Mucosa of descending colon (tissue), 3 donors: ENCODE measurements around the gene SPEM1. TPM values are rescaled to one million over a fixed set of nuclear protein-coding genes. Genes with fewer than 3 reads are reported as not detected.

Source experiments
- ATAC-seq: fragments of 200-7000 bp; cut with Tn5 transposase; one replicate; pipeline ENCODE4 v1.9.1; 2020; ENCODE audit warnings: mild to moderate bottlenecking, moderate library complexity
- DNase-seq, 3 donors: peaks; one replicate each; pipeline ENCODE4 v3.0.0-alpha.2; 2020
- H3K36me3 ChIP-seq: fragments of 200-600 bp; one replicate; pipeline ENCODE4 v1.8.0; 2021; ENCODE audit warnings: low read depth, mild to moderate bottlenecking
- H3K4me1 ChIP-seq: fragments of 200-600 bp; one replicate; pipeline ENCODE4 v1.8.0; 2021; ENCODE audit warnings: low read depth, mild to moderate bottlenecking
- H3K4me3 ChIP-seq: fragments of 200-600 bp; one replicate; pipeline ENCODE4 v1.8.0; 2021; ENCODE audit warnings: mild to moderate bottlenecking
- H3K9me3 ChIP-seq: fragments of 200-600 bp; one replicate; pipeline ENCODE4 v1.8.0; 2021; ENCODE audit warnings: mild to moderate bottlenecking
- intact Hi-C, 2 donors: fragments of 100-400 bp; cut with DNase I in 1 of 2; cut with micrococcal nuclease in 1 of 2; formaldehyde crosslinking; loops; one replicate each; pipeline versions ENCODE4 v1.11.0 to v1.11.1; 2022; cut with DNase I, micrococcal nuclease
- total RNA-seq, 3 donors: library from RNA; stranded (reverse); fragmentation: NEBNext Ultra II Directional in 2 of 3; extraction: Animal tissue kit (Norgen Biotek cat#: 25700) in 2 of 3; gene quantifications; one replicate each; pipeline versions ENCODE4 v1.2.1 to v1.2.4, GENCODE V29; 2021 to 2023
- TF ChIP-seq, protein P1 (sequence below): fragments of 200-600 bp; IDR thresholded peaks from one replicate; pipeline ENCODE4 v1.8.0; 2022; ENCODE audit warnings: antibody characterized with exemption, mild to moderate bottlenecking
- donor health status: DM: no; HTN: no; CAD: no; lungs with moderate emphysema.
- donor health status: DM: no; HTN: no; CAD: no.
- donor health status: DM: no; HTN: yes; CAD: no.

The SPEM1 gene
- total RNA-seq, 3 donors from 2014 or later, result not detected

DNA sequence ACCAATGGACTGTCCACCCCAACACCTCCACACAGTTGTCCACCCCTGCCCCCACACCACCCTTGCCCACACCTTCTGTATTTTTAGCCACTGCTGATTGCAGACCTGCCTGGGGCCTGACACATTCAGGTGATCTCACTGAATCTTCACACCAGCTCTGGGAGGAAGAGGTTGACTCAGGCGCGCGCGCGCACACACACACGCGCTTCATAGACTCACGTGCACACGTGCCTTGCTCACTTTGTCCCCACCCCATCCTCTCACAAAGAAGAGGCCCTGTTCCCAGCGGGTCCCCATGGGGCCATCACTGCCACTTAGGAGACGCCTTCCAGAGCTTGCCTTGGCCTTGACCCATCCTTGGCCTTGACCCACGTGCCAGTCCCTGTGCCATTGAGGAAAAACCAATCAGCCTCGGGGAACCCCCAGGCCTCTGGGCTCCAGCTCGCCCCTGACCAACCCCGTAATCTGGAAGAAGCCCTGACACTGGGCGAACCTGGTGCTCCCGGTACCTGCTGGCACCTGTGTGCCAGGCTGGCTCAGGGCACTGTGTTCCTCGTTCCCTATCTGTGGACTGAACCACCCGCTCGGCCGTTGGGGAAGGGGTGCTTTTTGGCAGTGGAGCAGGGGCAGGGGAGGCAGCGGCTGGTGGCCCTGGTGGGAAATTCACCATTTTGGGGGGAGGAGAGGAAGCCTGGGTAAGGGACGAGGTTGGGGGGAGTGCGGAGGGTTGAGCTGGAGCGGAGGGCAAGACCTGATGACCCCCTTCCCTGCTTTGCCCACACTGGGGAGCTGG is 9.3 kb upstream of the SPEM1 start:
- no peak for ATAC-seq
- H3K4me1 ChIP-seq, result peaks cover 4% of the 10 kb centered on the region
- peak in 1 of 3 donors; percentile 21 for DNase-seq
- TF ChIP-seq, protein P1, sequence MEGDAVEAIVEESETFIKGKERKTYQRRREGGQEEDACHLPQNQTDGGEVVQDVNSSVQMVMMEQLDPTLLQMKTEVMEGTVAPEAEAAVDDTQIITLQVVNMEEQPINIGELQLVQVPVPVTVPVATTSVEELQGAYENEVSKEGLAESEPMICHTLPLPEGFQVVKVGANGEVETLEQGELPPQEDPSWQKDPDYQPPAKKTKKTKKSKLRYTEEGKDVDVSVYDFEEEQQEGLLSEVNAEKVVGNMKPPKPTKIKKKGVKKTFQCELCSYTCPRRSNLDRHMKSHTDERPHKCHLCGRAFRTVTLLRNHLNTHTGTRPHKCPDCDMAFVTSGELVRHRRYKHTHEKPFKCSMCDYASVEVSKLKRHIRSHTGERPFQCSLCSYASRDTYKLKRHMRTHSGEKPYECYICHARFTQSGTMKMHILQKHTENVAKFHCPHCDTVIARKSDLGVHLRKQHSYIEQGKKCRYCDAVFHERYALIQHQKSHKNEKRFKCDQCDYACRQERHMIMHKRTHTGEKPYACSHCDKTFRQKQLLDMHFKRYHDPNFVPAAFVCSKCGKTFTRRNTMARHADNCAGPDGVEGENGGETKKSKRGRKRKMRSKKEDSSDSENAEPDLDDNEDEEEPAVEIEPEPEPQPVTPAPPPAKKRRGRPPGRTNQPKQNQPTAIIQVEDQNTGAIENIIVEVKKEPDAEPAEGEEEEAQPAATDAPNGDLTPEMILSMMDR, result no peak
- intact Hi-C loops, result no loop called here
- H3K9me3 ChIP-seq, result no peaks in the 10 kb centered on the region
- H3K4me3 ChIP-seq, result no peak overlapping the region
- no peaks in the 10 kb centered on the region for H3K36me3 ChIP-seq

DNA sequence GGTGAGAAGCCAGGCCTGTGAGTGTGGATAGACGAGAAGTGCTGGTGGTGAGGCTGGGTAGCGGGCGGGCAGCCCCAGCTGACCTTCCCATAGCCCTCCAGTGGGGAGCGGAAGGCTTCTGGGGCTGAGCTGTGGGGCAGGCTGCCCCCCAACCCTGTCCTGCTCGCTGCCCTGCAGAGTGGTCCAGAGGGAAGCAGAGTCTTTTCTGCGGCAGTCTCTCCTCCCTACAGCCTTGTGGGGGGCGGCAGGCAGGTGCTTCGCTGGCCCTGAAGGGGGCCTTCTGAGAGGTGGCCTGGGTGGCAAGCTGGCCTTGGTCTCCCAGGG is 8.7 kb upstream of the SPEM1 start:
- Histone ChIP-seq H3K4me1 (peaks cover 4% of the 10 kb centered on the region), H3K9me3 (no peaks in the 10 kb centered on the region), H3K36me3 (no peaks in the 10 kb centered on the region), H3K4me3 (no peak overlapping the region)
- intact Hi-C loops, result no loop called here
- DNase-seq (no peak), ATAC-seq (no peak)
- TF ChIP-seq, protein P1, result no peak

DNA sequence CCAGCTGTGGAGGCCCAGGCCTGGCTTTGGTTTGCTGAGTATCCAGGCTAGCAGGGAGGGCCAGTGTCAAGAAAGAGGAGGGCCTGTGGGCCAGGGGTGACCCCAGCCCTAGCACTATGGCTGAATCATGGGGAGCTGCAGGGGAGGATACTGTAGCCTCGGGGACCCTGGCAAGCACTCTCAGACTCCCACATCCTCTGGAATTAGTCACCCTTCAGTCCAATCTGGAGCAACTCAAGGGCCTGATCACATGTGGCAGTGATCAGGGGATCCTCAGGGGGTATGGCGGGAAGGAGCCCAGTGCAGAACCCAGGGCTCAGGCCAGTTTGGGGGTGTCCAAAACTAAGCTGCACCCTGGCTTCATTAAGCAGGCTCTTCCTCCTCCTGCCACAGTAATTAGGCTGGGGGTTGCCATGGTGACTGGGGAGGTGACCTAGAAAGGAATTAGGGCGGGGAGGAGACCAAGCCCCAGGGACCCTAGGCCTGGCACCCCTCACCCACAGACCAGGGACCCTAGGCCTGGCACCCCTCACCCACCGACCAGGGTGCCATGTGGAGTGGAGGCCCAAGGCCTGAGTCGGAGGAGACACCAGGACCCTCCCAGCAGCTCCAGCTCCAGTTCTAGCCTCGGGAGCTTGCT is 6.7 kb upstream of the SPEM1 start:
- H3K9me3 ChIP-seq, result no peaks in the 10 kb centered on the region
- intact Hi-C loops, result no loop called here
- DNase-seq (no peak), ATAC-seq (no peak)
- no peaks in the 10 kb centered on the region for H3K4me1 ChIP-seq
- H3K4me3 ChIP-seq, result no peak overlapping the region
- no peaks in the 10 kb centered on the region for H3K36me3 ChIP-seq
- TF ChIP-seq, protein P1, result no peak

DNA sequence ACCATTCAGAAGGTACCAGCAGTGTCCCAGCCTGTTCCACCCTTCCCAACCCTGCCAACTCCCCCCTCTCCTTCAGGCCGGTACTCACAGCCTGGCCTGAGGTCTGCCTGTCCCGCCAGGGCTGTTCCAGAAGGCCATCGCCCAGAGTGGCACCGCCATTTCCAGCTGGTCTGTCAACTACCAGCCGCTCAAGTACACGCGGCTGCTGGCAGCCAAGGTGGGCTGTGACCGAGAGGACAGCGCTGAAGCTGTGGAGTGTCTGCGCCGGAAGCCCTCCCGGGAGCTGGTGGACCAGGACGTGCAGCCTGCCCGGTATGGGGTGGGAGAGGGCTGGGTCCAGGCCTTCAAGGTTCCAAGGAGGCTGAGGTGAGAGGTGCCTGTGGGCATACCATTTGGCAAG is 5.3 kb upstream of the SPEM1 start:
- Histone ChIP-seq H3K4me1 (no peaks in the 10 kb centered on the region), H3K9me3 (no peaks in the 10 kb centered on the region), H3K4me3 (no peak overlapping the region), H3K36me3 (no peaks in the 10 kb centered on the region)
- intact Hi-C loops, result no loop called here
- DNase-seq, result no peak
- ATAC-seq, result no peak
- TF ChIP-seq, protein P1, result no peak

- DNase-seq (no peak), ATAC-seq (no peak)
- Histone ChIP-seq H3K4me1 (no peaks in the 10 kb centered on the region), H3K4me3 (no peak overlapping the region), H3K9me3 (no peaks in the 10 kb centered on the region), H3K36me3 (no peaks in the 10 kb centered on the region)
- TF ChIP-seq, protein P1, result no peak
- intact Hi-C loops, result no loop called here
Measured at GRCh38 chr17:7415784-7416183, 4.3 kb upstream of the SPEM1 start.
